Measurements from ENCODE around the gene FARS2.

The FARS2 gene

GRCh38 chr6:5637714-5638113, 376.4 kb downstream of the FARS2 start:
- no peak for DNase-seq (ENCODE audit: extremely low read depth, insufficient read length)
- no peak for TF ChIP-seq CTCF (IDR thresholded peaks at IDR 0.05; ENCODE audit: insufficient read depth, low read length, poor library complexity, severe bottlenecking)

GRCh38 chr6:5638666-5639065, 377.4 kb downstream of the FARS2 start:
- Histone ChIP-seq H3K4me3 (replicated peaks; ENCODE audit: low read depth, low read length) (no peak overlapping the region), H3K27me3 (replicated peaks; ENCODE audit: control insufficient read depth, insufficient read depth, low read length) (no peaks in the 10 kb centered on the region), H3K36me3 (ENCODE audit: control insufficient read depth, insufficient read depth, low read length) (no peaks in the 10 kb centered on the region; the same call in 1 of the 2 replicates)
- DNase-seq (ENCODE audit: extremely low read depth, insufficient read length), result no peak
- TF ChIP-seq CTCF (IDR thresholded peaks at IDR 0.05; ENCODE audit: insufficient read depth, low read length, poor library complexity, severe bottlenecking), result no peak

More at GRCh38 chr6:5637714-5638113, 376.4 kb downstream of the FARS2 start:
- Histone ChIP-seq H3K36me3 (ENCODE audit: control insufficient read depth, insufficient read depth, low read length) (no peaks in the 10 kb centered on the region; the same call in 1 of the 2 replicates), H3K27me3 (replicated peaks; ENCODE audit: control insufficient read depth, insufficient read depth, low read length) (no peaks in the 10 kb centered on the region), H3K4me3 (replicated peaks; ENCODE audit: low read depth, low read length) (no peak overlapping the region)

- Histone ChIP-seq H3K4me3 (replicated peaks; ENCODE audit: low read depth, low read length) (no peak overlapping the region), H3K36me3 (ENCODE audit: control insufficient read depth, insufficient read depth, low read length) (no peaks in the 10 kb centered on the region; the same call in 1 of the 2 replicates), H3K27me3 (replicated peaks; ENCODE audit: control insufficient read depth, insufficient read depth, low read length) (no peaks in the 10 kb centered on the region)
- TF ChIP-seq CTCF (IDR thresholded peaks at IDR 0.05; ENCODE audit: insufficient read depth, low read length, poor library complexity, severe bottlenecking), result no peak
- no peak for DNase-seq (ENCODE audit: extremely low read depth, insufficient read length)
Measured at GRCh38 chr6:5639193-5639592, 377.9 kb downstream of the FARS2 start.

GRCh38 chr6:5640614-5641013, 379.3 kb downstream of the FARS2 start:
- no peaks in the 10 kb centered on the region; the same call in 1 of the 2 replicates for H3K36me3 ChIP-seq (ENCODE audit: control insufficient read depth, insufficient read depth, low read length)
- no peak for DNase-seq (ENCODE audit: extremely low read depth, insufficient read length)
- no peak for TF ChIP-seq CTCF (IDR thresholded peaks at IDR 0.05; ENCODE audit: insufficient read depth, low read length, poor library complexity, severe bottlenecking)
- H3K4me3 ChIP-seq (replicated peaks; ENCODE audit: low read depth, low read length), result no peak overlapping the region
- no peaks in the 10 kb centered on the region for H3K27me3 ChIP-seq (replicated peaks; ENCODE audit: control insufficient read depth, insufficient read depth, low read length)

- H3K4me3 ChIP-seq (replicated peaks; ENCODE audit: low read depth, low read length), result no peak overlapping the region
- DNase-seq (ENCODE audit: extremely low read depth, insufficient read length), result no peak
- no peaks in the 10 kb centered on the region for H3K36me3 ChIP-seq (ENCODE audit: control insufficient read depth, insufficient read depth, low read length)
- H3K27me3 ChIP-seq (replicated peaks; ENCODE audit: control insufficient read depth, insufficient read depth, low read length), result no peaks in the 10 kb centered on the region
- no peak for TF ChIP-seq CTCF (IDR thresholded peaks at IDR 0.05; ENCODE audit: insufficient read depth, low read length, poor library complexity, severe bottlenecking)
Measured at GRCh38 chr6:5644523-5645185, 383.3 kb downstream of the FARS2 start.
